GM18526 (cell line): ENCODE measurements around the gene BICRA.

Source experiments
- POLR2A ChIP-seq: IDR thresholded peaks from 3 replicates; pipeline ENCODE4 v1.6.1; 2011; ENCODE audit not compliant: insufficient read length; ENCODE audit errors: extremely low read depth

Gene BICRA

GRCh38 chr19:47691090-47691489 lies 82.2 kb downstream of the BICRA start:
- no peak for TF ChIP-seq POLR2A

DNA sequence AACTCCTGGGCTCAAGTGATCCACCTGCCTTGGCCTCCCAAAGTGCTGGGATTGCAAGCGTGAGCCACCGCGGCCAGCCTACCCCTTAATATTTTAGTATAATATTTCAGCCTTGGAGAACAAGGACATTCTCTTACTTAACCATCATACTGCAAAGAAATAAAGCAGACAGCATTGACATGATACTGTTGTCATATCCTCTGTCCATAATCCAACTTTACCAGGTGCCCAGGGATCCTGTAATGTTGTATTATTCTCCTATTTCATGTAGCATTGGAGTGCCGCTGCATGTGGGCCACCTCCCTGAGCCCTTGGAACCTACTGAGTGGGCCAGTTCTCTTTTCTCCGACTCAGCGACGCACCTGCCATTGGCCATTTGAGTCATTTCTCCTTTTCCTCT lies 82.8 kb downstream of the BICRA start:
- TF ChIP-seq POLR2A: no peak

- no peak for TF ChIP-seq POLR2A
These were observed 84.6 kb downstream of the BICRA start for GRCh38 chr19:47693489-47693888.

- TF ChIP-seq POLR2A: no peak
These were observed 85.0 kb downstream of the BICRA start for GRCh38 chr19:47693903-47694302.

GRCh38 chr19:47694466-47695273 lies 85.7 kb downstream of the BICRA start:
- TF ChIP-seq POLR2A: no peak

DNA sequence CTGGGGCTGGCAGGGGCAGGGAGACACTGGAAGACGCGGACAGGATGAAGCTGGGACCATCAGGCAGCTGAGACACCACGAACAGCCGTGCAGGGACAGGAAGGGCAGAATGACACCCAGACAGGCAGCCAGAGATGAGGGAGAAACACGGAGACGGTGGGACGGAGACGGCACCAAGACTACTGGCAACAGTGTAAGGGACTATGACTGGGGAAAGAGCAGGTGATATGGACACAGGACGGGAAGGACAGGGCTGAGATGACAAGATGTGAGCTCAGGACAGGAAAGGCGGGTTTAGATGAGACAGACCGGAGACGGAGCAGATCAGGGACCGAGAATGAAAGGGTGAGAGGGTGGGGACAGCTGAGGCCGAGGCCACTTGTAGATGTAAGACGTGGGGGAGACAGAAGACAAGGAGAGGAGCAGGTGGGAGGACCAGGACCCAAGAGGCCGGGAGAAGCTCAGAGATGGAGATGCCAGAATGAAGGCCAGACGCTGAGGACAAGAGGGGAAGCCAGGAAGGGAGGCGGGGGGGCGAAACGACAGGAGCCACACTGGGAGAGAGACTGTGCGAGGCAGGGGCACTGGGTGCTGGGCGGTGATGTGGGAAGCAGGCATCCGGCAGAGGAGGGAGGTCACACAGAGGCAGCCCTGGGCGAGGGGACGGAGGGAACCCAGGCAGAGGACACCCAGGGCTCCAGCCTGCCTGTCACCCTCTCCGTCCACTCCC lies 86.8 kb downstream of the BICRA start:
- no peak for TF ChIP-seq POLR2A

- no peak for TF ChIP-seq POLR2A
These were observed 87.7 kb downstream of the BICRA start for GRCh38 chr19:47696635-47697034.

DNA sequence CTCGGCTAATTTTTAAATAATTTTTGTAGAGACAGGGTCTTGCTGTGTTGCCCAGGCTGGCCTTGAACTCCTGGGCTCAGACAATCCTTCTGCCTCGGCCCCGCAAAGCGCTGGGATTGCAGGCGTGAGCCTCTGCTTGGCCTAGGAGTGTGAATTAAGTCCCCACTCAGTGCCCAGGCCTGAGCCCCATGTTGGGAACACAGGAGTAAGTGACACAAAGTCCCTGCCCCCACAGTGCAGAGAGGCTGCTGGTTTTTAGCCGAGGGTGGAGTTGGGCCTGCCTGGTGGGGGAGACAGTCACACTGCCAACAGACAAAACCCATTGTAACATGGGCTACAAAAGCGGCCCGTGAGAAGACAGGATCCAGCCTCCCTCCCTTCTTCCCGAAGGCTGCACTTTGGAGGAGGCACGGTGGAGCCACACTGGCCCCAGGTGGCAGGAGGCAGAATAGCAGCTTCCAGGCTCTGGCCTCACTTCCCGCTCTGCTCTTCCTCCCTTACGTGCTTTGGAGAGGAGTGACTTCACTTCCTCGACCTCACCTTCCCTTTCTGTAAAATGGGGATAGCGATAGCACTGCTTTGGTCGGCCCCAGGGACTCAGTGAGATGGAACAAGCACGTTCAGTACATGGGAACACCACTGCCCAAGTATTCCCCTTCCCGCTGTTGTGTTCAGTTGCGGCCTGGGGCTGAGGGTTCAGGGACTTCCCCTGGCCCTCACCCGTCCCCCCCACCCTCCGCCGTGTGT lies 89.1 kb downstream of the BICRA start:
- TF ChIP-seq POLR2A: no peak

DNA sequence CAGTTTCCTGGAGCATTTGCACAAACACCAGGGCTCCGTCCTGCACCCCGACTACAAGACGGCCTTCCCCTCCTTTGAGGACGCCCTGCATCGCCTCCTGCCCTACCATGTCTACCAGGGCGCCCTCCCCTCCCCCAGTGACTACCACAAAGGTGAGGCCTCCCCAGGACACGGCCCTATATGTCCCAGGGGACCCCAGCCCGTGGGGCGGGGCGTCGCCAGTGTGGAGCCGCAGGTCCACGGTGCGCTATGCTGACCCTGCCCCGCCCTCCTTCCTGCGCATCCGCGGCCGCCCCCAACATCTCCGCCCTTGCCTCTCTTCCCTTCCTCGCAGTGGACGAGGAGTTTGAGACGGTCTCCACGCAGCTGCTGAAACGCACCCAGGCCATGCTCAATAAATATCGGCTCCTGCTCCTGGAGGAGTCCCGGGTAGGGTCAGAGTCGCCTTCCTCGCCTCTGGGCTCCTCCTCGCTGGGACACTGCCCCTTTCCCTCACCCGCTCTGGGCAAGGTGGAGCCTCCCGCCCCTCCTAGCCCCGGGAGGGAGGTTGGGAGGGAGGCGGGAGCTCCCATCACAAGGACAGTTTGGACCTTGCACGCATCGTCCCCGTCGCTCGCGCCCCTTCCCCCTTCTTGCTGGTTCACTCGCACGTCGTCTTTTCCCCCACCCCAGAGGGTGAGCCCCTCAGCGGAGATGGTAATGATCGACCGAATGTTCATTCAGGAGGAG lies 89.9 kb downstream of the BICRA start:
- no peak for TF ChIP-seq POLR2A

- TF ChIP-seq POLR2A: no peak
These were observed 90.5 kb downstream of the BICRA start for GRCh38 chr19:47699360-47699917.

- TF ChIP-seq POLR2A: no peak
These were observed 92.2 kb downstream of the BICRA start for GRCh38 chr19:47700934-47701716.

- TF ChIP-seq POLR2A: no peak
These were observed 93.0 kb downstream of the BICRA start for GRCh38 chr19:47701717-47702552.

- TF ChIP-seq POLR2A: no peak
These were observed 93.7 kb downstream of the BICRA start for GRCh38 chr19:47702671-47703070.
